AG09309 (cell line): ENCODE results near the gene SP1.
A peak's percentile ranks its signal among the peaks of the same experiment; 100 is the strongest.
"Not testable (repeated sequence)": the region's sequence is repeated elsewhere in the genome, so short reads cannot be mapped to it uniquely, and the experiment has no call there.

Experiments
- DNase-seq: peaks from one replicate; pipeline ENCODE4 v3.0.0-alpha.2; 2010; ENCODE audit warnings: low read depth
- H3K4me3 ChIP-seq: 2 replicates; pipeline ENCODE4 v1.5.1; 2011; ENCODE audit warnings: mild to moderate bottlenecking, low read depth, low read length, moderate library complexity; ENCODE audit not compliant: control insufficient read depth
- CTCF ChIP-seq: IDR thresholded peaks from 2 replicates; pipeline ENCODE4 v1.5.1; 2011; ENCODE audit warnings: mild to moderate bottlenecking, low read depth, low read length, inconsistent platforms; ENCODE audit not compliant: insufficient read depth, control insufficient read depth; ENCODE audit errors: missing control alignments

Gene SP1

GRCh38 chr12:53441040-53441833, 61.3 kb downstream of the SP1 start, which contains the start of gene PRR13:
PRR13 (plus strand) TSS chr12:53441734; CDS start chr12:53442715, 981 bp downstream.
- no peak for TF ChIP-seq CTCF
- DNase-seq: peak; percentile 99
- H3K4me3 ChIP-seq: peak within 1 kb of the TSS; percentile 86

GRCh38 chr12:53443955-53444354, 64.0 kb downstream of the SP1 start:
- no peak for TF ChIP-seq CTCF
- H3K4me3 ChIP-seq: no peak overlapping the region
- no peak for DNase-seq

GRCh38 chr12:53444593-53445325, 64.8 kb downstream of the SP1 start:
- DNase-seq, H3K4me3 ChIP-seq: not testable (repeated sequence)

- no peak overlapping the region for H3K4me3 ChIP-seq
- TF ChIP-seq CTCF: no peak
- no peak for DNase-seq
Measured at GRCh38 chr12:53450936-53451335, 71.0 kb downstream of the SP1 start.

GRCh38 chr12:53451661-53452158, 71.7 kb downstream of the SP1 start, which contains the start of gene PCBP2:
PCBP2 (plus strand) TSS chr12:53452102; CDS start chr12:53454801, 2,699 bp downstream.
- peak within 1 kb of the TSS; percentile 74 for H3K4me3 ChIP-seq
- DNase-seq: peak; percentile 98
- peak; percentile 91 for TF ChIP-seq CTCF

- peak; percentile 7 for TF ChIP-seq CTCF
- DNase-seq: peak; percentile 46
- peak overlapping the region; percentile 74 for H3K4me3 ChIP-seq
Measured at GRCh38 chr12:53452159-53453077, 72.4 kb downstream of the SP1 start.
